K562 (cell line): Measurements from ENCODE around the gene GRIA1. TPM values are rescaled to one million over a fixed set of nuclear protein-coding genes. Genes with fewer than 3 reads are reported as not detected.

Source experiments
- ATAC-seq: fragments of 200-7000 bp; cut with Tn5 transposase; 3 replicates; pipeline ENCODE4 v1.9.1; 2020; ENCODE audit warnings: moderate library complexity
- BruUV-seq: library from RNA; stranded (reverse); fragments of 400-500 nt; replicated peaks from 2 replicates; lab custom pipeline; 2021; lab: Mats Ljungman, UMichigan
- CTCF ChIA-PET: fragments of 300-600 bp; formaldehyde crosslinking; extraction: SDS; loops from one replicate; lab custom pipeline; 2021; ENCODE audit warnings: low intra/inter-chr PET ratio; lab: Yijun Ruan, JAX
- POLR2A ChIA-PET: fragments of 300-600, 350-650 bp; sonication (Branson Sonifier 250); formaldehyde crosslinking; extraction: SDS; loops from one replicate; lab custom pipeline; 2021; ENCODE audit warnings: antibody characterized with exemption, inconsistent platforms; lab: Yijun Ruan, JAX
- DNase-seq, 4 experiments: peaks; one replicate each; pipeline versions ENCODE4 v3.0.0 to v3.0.0-alpha.2; 2011 to 2018; ENCODE audit warnings: low spot score in 3 of 4, mixed read lengths in 3 of 4; ENCODE audit errors: extremely low read depth in 1 of 4
- FAIRE-seq: peaks from 2 replicates; lab custom pipeline; 2011; peaks lifted over from hg19 to GRCh38; lab: Jason Lieb, UNC
- H2AFZ ChIP-seq: 2 replicates; pipeline ENCODE4 v1.6.0; 2011; ENCODE audit warnings: low read depth, low read length, control low read depth, inconsistent platforms
- H3K27ac ChIP-seq: fragments of 200-600 bp; 3 replicates; pipeline ENCODE4 v1.8.0; 2011; ENCODE audit warnings: low read depth, mild to moderate bottlenecking, control low read depth, inconsistent platforms, low read length, moderate library complexity, mixed read lengths; ENCODE audit errors: extremely low read depth
- H3K27me3 ChIP-seq, 2 experiments: fragments of 300-600 bp in 1 of 2; 2 replicates in 1 of 2; 3 replicates in 1 of 2; pipeline versions ENCODE4 v1.6.0 to v1.8.0; 2011; ENCODE audit warnings: inconsistent platforms in 2 of 2, low read length in 2 of 2, mild to moderate bottlenecking in 1 of 2, mixed read lengths in 1 of 2, moderate library complexity in 1 of 2; ENCODE audit not compliant: control insufficient read depth in 2 of 2, insufficient read depth in 2 of 2
- H3K36me3 ChIP-seq: fragments of 300-600 bp; 3 replicates; pipeline ENCODE4 v1.8.0; 2011; ENCODE audit warnings: mild to moderate bottlenecking, low read length, inconsistent platforms; ENCODE audit not compliant: control insufficient read depth, insufficient read depth
- H3K4me1 ChIP-seq, 2 experiments: fragments of 200-600 bp in 1 of 2; replicated peaks in 1 of 2; 2 replicates in 1 of 2; 3 replicates in 1 of 2; pipeline versions ENCODE4 v1.5.1 to v1.8.0; 2011; ENCODE audit warnings: inconsistent platforms in 2 of 2, low read length in 2 of 2, mild to moderate bottlenecking in 1 of 2, mixed read lengths in 1 of 2, moderate library complexity in 1 of 2; ENCODE audit not compliant: control insufficient read depth in 2 of 2, insufficient read depth in 2 of 2
- H3K4me2 ChIP-seq: 2 replicates; pipeline ENCODE4 v1.6.1; 2011; ENCODE audit warnings: low read length, control low read depth, inconsistent platforms, mixed read lengths; ENCODE audit not compliant: insufficient read depth
- H3K4me3 ChIP-seq: fragments of 200-600 bp; sonication (generic), shearing (Covaris generic); 2 replicates; pipeline ENCODE4 v1.5.1; 2016; ENCODE audit warnings: control low read depth, inconsistent platforms
- H3K79me2 ChIP-seq: fragments of 200-600 bp; 3 replicates; pipeline ENCODE4 v1.8.0; 2011; ENCODE audit warnings: low read length, inconsistent platforms; ENCODE audit not compliant: control insufficient read depth, insufficient read depth
- H3K9ac ChIP-seq, 2 experiments: 2 replicates each; pipeline versions ENCODE4 v1.6.0 to v1.6.1; 2011; ENCODE audit warnings: low read depth in 2 of 2, low read length in 2 of 2, control low read depth in 1 of 2, inconsistent platforms in 1 of 2, mild to moderate bottlenecking in 1 of 2, mixed read lengths in 1 of 2; ENCODE audit not compliant: insufficient read depth in 1 of 2
- H3K9me1 ChIP-seq: one replicate; pipeline ENCODE4 v1.6.0; 2011; ENCODE audit warnings: inconsistent platforms, mild to moderate bottlenecking, low read length, moderate library complexity; ENCODE audit not compliant: control insufficient read depth, insufficient read depth
- H3K9me3 ChIP-seq: replicated peaks from 2 replicates; pipeline ENCODE4 v1.5.1; 2011; ENCODE audit warnings: low read depth, low read length, inconsistent platforms; ENCODE audit not compliant: control insufficient read depth, insufficient read depth
- H4K20me1 ChIP-seq: replicated peaks from 2 replicates; pipeline ENCODE4 v1.6.1; 2011; ENCODE audit warnings: low read length, inconsistent platforms, mixed read lengths; ENCODE audit not compliant: control insufficient read depth, insufficient read depth
- ZNF41 ChIP-seq: fragments of 250-450 bp; sonication (Bioruptor Pico); conservative IDR thresholded peaks from 2 replicates; pipeline ENCODE4 v1.4.0; 2020; ENCODE audit warnings: mild to moderate bottlenecking
- WGBS: fragments of 100-300 bp; shearing (Covaris generic); methylation state at CpG from one replicate; pipeline ENCODE4 v1.1.6; 2016; ENCODE audit warnings: low coverage, mixed read lengths; ENCODE audit not compliant: insufficient coverage; ENCODE audit errors: missing lambda C conversion rate; 5-methylcytosine and 5-hydroxymethylcytosine counted together
- in situ Hi-C: fragments of 300-500 bp; cut with MboI; formaldehyde crosslinking; loops from 4 replicates; pipeline ENCODE4 v1.15.0; 2018; ENCODE audit warnings: inconsistent platforms, mixed read lengths
- intact Hi-C: fragments of 100-400 bp; cut with micrococcal nuclease; formaldehyde crosslinking; loops from 2 replicates; pipeline ENCODE4 v1.14.2; 2022
- polyA plus RNA-seq, 8 experiments: library from polyadenylated mRNA; depleted of rRNA in 4 of 8; stranded (reverse) in 5 of 8; unstranded in 3 of 8; fragments of >200 nt; fragmentation: Nextera tagmentation in 2 of 8; fragmentation: Illumina TruSeq in 1 of 8; extraction: Ambion mirVana in 2 of 8; extraction: Trizol in 1 of 8; gene quantifications; 2 replicates each; pipeline versions ENCODE4 v1.2.1 to v1.2.3, GENCODE V29; 2011 to 2014; ENCODE audit warnings: inconsistent platforms in 1 of 8, missing spikeins in 1 of 8
- total RNA-seq, 7 experiments: library from RNA; depleted of rRNA in 6 of 7; stranded (reverse); fragments of >200 nt in 6 of 7; fragmentation: Illumina TruSeq in 2 of 7; extraction: Trizol in 2 of 7; gene quantifications; 2 replicates each; pipeline versions ENCODE4 v1.2.1 to v1.2.3, GENCODE V29; 2011 to 2021; ENCODE audit warnings: low replicate concordance in 1 of 7
- TF ChIP-seq, protein P1 (sequence below): sonication (generic); formaldehyde crosslinking; IDR thresholded peaks from 2 replicates; pipeline ENCODE4 v1.8.1; 2022; ENCODE audit warnings: missing genetic modification reagents
- TF ChIP-seq, protein P2 (sequence below): fragments of 200-800 bp; sonication (Bioruptor generic); IDR thresholded peaks from 2 replicates; pipeline ENCODE4 v1.6.1; 2017; ENCODE audit warnings: missing genetic modification characterization, missing compliant biosample characterization

GRIA1 gene
- total and polyA plus RNA-seq, 9 of the 15 experiments (the other 6 are each of a cell fraction or from before 2014, with no cell fraction given), result not detected

DNA sequence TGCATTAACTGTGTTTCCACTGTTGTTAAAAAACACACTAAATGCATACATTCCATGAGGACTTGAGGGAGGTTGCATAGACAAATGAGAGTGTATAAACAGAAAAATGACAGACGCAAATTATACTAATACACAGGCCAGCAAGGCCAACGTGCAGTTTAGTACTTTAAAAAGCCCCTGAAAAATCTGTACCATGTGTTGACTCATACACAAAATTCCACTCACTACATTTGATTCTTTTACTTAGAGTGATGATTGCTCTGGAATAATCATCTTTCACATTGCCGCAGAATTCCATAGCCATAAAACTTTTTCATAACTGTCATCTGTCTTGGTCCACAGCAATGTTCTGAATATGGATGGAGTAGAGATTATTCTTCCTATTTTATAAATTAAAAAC, 332.6 kb downstream of the GRIA1 start:
- no peaks in the 10 kb centered on the region for H3K9me3 ChIP-seq
- no peak overlapping the region for H3K9ac ChIP-seq
- FAIRE-seq (no peak), ATAC-seq (no peak), DNase-seq (no peak)
- no peak overlapping the region for H2AFZ ChIP-seq
- WGBS, result 0% methylated on average over 3 of the region's 3 CpGs
- no peak overlapping the region for H3K4me2 ChIP-seq
- no peaks in the 10 kb centered on the region for H4K20me1 ChIP-seq
- no peaks in the 10 kb centered on the region for H3K9me1 ChIP-seq
- no peaks in the 10 kb centered on the region for H3K27me3 ChIP-seq
- TF ChIP-seq ZNF41, result no peak
- TF ChIP-seq, protein P1, sequence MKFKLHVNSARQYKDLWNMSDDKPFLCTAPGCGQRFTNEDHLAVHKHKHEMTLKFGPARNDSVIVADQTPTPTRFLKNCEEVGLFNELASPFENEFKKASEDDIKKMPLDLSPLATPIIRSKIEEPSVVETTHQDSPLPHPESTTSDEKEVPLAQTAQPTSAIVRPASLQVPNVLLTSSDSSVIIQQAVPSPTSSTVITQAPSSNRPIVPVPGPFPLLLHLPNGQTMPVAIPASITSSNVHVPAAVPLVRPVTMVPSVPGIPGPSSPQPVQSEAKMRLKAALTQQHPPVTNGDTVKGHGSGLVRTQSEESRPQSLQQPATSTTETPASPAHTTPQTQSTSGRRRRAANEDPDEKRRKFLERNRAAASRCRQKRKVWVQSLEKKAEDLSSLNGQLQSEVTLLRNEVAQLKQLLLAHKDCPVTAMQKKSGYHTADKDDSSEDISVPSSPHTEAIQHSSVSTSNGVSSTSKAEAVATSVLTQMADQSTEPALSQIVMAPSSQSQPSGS, result no peak
- TF ChIP-seq, protein P2, sequence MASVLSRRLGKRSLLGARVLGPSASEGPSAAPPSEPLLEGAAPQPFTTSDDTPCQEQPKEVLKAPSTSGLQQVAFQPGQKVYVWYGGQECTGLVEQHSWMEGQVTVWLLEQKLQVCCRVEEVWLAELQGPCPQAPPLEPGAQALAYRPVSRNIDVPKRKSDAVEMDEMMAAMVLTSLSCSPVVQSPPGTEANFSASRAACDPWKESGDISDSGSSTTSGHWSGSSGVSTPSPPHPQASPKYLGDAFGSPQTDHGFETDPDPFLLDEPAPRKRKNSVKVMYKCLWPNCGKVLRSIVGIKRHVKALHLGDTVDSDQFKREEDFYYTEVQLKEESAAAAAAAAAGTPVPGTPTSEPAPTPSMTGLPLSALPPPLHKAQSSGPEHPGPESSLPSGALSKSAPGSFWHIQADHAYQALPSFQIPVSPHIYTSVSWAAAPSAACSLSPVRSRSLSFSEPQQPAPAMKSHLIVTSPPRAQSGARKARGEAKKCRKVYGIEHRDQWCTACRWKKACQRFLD (CRISPR knock-in tag), result no peak
- H3K27ac ChIP-seq, result no peak overlapping the region
- no peaks in the 10 kb centered on the region for H3K36me3 ChIP-seq
- BruUV-seq, result no TSS peak
- H3K4me1 ChIP-seq, result no peaks in the 10 kb centered on the region
- ChIA-PET CTCF (no interaction called here), POLR2A (no interaction called here)
- no peaks in the 10 kb centered on the region for H3K79me2 ChIP-seq
- H3K4me3 ChIP-seq, result no peak overlapping the region
- intact Hi-C loops, result no loop called here
- in situ Hi-C loops, result no loop called here
